ENCODE results near the gene NT5DC4.
"Not testable (repeated sequence)": the region's sequence is repeated elsewhere in the genome, so short reads cannot be mapped to it uniquely, and the experiment has no call there.

NT5DC4 gene

DNA sequence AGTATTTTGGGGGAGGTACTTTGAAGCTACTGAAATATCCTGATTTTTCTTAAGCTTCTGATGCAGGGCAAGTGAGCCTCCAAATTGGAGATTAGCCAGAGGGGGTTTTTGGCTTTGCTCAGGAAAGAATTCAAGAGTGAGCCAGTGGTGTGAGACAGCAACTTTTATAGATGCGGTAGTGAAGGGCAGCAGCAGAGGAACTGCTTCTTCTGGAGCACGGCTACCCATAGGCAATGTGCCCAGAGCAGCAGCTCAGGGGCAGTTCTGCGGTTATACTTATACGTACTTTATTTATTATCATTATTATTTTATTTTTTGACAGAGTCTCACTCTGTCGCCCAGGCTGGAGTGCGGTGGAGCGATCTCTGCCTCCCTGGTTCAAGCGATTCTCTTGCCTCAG, 19.8 kb upstream of the NT5DC4 start:
- DNase-seq, result no peak

DNA sequence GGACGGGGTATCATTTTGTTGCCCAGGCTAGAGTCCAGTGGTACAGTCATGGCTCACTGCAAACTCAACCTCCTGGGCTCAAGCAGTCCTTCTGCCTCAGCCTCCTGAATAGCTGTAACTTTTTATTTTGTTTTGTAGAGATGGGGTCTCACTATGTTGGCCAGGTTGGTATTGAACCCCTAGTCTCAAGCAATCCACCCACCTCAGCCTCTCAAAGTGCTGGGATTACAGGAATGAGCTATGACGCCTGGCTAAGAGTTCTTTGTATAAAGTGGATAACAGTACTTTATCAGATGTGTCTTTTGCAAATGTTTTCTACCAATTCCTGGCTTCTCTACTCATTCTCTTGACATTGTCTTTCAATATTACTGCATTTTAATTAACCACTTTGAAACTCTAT, 17.1 kb upstream of the NT5DC4 start:
- DNase-seq, result no peak

DNA sequence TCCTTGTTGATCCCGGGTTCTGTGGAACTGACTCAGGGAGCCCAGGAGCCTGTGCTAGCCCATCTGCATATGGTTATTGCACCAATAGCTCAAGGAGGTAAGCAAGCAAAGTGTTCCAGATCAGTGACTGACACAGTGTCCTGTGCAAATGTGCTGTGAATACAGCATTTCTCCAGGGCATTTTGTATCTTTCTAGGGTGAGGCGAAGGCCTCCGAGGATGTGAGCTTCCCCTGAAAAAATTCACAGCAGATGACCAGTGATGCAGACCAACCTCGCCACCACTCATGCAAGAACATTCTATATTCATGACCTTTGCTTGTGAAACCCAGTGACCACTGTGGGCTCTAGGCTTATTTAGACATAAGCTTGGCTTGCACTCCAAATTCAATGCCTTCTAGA, 15.2 kb upstream of the NT5DC4 start:
- no peak for DNase-seq

DNA sequence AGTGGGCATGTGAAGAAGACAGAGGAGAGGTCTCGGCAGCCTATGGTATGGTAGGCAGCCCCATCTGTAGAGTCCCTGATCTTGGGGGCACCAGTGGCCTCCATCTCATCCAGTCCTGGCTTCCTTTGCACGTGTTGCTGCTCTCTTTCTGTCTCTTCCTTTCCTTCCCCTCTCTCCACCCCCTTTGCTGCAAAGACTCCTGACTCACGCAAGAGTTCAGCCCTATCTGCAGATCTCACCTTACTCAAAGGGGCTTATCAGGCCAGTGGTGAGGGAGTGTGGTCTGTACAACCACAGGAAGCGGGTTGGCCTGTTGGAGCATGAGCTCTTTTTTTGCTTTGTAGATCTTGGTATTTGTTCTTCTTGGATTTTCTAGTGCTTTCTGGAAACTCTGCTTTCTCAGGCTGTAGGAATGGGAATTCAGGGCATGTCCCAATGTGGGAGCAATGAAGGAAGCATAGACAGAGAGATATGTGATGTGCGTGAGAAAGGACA, 14.6 kb upstream of the NT5DC4 start:
- peak; percentile 83 for DNase-seq

DNA sequence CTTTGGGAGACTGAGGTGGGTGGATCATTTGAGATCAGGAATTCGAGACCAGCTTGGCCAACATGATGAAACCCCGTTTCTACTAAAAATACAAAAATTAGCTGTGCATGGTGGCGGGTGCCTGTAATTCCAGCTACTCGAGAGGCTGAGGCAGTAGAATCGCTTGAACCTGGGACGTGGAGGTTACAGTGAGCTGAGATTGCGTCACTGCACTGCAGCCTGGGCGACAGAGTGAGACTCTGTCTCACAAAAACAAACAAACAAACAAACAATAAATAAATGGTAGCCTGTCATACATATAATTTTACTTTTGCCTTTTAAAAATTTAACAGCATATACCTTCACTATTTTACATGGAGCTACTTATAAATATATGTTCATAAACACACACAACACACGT, 13.9 kb upstream of the NT5DC4 start:
- peak; percentile 10 for DNase-seq

DNA sequence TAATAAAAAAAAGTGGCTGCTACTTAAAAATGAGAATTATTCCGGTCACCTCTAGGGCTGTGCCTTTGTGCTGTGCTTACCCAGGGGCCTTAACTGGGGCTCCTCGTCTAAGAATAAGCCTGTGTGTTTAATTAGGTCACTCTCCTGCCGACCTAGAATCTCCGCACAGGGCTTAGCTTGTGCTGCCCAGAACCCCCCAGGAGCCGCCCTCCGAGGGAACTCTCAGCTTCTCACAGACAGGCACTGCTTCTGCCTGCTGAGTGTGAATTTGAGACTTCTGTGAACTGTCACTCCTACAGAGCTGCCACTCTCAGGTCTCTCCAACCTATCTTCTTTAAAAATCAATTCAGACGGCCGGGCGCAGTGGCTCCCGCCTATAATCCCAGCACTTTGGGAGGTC, 11.9 kb upstream of the NT5DC4 start:
- DNase-seq, result peak; percentile 23

DNA sequence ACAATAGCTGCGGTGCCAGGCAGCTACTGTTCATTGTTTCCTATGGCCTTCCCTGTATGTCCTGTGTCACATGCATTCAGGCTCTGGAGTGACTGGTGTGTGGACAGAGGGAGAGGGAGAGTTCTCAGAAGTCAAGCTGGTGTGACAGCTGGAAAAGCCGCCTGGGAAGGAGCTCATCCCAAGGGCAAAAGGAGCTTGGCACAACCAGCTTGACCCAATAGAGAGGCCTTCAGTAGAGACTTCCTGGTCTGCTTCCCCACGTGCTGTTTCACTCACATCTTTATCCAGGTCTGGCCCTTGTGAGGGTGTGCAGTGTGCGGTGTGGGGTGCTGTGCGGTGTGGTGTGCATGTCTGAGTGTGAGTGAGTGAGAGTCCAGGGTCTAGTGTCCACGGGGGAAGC, 11.1 kb upstream of the NT5DC4 start:
- DNase-seq, result peak; percentile 16

DNA sequence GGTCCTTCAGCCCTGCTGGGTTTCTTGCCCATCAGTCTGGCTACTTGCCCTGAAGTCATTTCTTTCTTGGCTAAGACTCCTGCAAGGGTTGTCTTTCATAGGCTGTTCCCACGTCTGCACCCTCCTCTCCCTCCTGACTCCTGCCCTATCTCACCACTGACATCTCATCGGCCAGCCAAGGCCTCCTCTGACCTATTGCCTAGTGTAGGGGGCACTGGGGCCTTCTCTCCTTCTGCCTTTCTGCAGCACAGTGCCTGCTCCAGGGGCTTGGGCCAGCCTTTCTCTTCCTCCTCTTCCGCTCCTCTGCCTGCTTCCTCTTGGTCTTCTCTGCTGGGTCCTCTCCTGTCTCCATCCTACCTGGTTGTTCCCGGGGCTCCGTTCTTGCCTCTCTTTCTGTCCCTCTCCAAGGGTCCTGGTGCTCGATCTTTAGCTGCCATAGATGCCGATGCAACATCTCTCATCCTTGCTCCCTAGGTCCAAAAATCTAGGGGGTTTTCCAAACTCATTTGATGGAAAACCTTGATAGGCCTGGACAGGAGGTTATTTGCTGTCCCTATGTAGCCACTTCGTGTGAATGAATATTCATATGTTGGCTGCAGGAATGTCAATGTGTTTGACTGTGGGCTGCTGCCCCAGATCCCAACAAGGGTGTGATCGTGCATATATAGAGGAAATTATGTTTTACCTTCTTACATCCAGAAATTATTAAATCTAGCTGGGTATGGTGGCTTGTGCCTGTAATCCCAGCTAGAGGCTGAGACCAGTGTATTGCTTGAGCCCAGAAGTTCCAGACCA, 9.7 kb upstream of the NT5DC4 start:
- peak; percentile 17 for DNase-seq

DNA sequence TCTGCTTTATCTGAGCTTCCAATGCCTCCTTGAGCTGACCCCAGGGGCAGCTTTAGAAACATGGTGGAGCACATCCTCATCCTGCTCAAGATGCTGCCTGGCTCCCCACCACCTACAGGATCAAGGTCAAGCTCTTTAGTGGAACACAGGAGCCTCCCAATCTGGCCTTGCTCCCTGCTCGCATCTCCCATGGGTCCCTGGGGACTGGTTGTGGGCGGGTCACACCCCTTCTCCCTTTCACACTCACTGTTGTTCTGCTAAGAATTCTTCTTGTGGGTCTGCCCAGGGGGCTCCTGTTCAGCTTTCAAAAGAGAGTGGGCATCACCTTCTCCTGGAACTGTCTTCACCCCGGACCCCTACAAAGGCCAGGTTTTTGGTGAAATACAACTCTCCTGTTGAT, 8.4 kb upstream of the NT5DC4 start:
- DNase-seq, result peak; percentile 24

DNA sequence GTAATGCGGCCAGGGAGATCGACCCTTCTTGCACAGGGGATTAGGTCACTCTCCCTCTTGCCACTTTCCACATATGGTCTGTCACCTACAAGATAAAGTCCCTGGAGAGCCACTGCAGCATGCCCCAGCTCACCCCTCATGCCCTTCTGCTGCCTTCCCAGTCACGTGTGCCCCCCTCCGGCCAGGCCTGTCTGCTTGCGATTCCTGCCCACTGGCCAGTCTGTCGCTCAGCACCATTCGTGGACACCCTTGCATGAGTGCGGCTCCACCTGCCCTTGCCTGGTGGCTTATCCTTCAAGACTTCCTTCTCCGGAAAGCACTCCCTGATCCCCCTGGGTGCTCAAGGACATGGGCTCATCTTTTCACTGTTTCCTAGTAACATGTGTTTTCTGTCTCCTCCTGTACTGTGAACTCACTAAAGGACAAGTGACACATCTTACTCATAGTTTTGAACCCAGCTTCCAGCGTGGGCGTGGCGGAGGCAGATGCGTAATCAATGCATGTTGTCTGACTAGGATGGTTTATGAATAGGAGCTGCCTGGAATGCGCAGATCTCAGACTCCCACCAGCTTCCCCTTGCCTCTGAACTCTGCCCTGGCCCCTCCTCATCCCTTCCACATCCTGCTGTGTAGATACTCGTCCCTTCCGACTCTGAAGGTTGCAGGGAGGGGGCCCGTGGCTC, 7.8 kb upstream of the NT5DC4 start:
- DNase-seq, result peak; percentile 81

DNA sequence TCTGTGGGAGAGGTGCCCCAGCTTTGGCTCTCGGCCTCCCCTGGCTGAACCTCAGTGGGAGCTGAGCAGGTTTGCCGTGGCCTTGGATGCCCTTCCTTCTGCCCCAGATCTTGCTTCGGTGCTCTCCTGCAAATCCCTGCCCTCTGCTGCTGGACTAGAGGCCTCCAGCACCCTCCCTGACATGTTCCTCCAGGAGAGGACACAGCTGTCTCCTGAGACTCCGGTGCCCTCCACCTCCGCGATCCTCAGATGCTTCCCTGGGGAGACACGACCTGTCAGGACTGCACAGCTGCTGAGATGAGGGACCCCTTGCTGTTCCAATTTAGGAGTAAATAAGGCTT, 7.3 kb upstream of the NT5DC4 start:
- DNase-seq, result no peak

DNA sequence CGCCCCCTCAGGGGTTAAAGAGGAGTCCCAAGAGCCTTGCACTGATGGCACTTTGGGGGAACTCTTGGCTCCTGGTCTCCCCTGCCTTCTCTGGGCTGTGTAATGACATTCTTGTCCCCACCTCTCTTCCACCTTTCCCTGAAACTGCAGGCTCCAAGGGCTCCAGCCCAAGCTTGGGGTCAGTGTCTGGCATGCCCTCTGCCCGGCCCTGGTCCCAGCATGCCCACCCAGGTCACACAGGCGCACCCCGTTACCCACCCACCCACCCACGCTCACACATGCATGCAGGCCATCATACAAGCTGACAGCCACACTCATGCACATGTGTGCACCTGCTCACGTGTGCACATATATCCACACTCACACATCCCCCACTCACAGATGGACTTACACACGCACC, 6.9 kb upstream of the NT5DC4 start:
- peak; percentile 14 for DNase-seq

DNA sequence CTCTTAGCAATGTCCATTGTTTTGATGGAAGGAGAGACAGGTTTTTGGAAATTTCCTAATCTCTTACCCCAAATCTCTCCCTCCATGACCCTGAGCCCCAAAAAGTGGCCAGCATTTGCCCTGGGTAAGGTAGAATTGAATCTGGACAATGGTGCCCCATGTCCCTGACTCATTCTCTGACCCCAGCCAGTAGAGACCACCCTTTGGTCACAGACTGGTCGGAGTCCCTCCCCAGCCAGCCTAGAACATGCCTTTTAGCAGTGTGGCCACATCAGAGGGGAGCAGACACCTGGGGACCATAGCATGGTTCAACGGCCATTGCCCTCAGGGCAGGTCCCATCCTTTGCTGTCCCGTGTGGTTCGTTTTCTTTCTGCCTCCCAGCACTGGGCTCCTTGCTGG, 6.5 kb upstream of the NT5DC4 start:
- DNase-seq, result no peak

DNA sequence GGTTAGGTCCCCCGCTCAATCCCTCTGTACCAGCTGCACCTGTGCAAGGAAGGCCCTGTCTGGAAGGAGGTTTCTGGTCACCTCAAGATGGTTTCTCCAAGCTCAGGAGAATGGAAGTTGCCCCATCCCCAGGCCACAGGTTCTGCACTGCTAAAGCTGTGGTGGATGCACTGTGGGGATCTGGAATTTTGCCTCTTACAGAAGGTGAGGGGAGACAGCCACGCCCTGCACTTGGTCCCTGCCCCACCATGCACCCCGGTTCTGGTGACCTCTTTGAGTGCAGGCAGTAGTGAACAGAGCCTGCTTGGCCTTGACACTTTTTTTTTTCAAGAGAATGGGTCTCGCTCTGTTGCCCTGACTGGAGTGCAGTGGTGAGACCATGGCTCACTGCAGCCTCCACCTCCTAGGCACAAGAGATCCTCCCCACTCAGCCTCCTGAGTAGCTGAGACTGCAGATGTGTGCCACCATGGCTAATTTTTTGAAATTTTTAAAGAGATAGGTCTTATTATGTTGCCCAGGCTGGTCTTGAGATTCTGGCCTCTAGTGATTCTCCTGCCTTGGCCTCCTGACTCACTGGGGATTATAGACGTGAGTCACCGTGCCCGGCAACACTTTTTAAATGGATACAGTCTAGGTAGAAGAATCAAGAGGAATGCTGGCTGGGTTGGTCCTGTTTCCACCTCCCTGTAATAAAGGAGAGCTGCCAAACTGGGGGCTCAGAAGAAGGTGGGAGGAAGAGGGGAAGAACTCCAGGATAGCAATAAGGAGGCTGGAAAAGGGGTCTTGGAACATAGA, 5.8 kb upstream of the NT5DC4 start:
- peak; percentile 17 for DNase-seq

DNA sequence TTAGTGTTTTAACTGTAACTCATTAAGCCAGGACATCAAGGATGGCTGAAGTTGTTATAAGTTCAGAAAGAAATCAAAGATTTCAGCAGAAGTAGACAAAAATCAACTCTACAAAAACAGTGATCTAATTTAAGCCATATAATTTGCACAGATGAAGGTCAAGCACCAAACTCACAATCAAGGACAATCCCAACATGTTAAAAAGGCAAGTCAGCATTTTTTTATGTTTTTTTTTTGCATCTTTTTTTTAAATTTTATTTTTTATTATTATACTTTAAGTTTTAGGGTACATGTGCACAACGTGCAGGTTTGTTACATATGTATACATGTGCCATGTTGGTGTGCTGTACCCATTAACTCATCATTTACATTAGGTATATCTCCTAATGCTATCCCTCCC, 4.7 kb upstream of the NT5DC4 start:
- not testable (repeated sequence) for DNase-seq

DNA sequence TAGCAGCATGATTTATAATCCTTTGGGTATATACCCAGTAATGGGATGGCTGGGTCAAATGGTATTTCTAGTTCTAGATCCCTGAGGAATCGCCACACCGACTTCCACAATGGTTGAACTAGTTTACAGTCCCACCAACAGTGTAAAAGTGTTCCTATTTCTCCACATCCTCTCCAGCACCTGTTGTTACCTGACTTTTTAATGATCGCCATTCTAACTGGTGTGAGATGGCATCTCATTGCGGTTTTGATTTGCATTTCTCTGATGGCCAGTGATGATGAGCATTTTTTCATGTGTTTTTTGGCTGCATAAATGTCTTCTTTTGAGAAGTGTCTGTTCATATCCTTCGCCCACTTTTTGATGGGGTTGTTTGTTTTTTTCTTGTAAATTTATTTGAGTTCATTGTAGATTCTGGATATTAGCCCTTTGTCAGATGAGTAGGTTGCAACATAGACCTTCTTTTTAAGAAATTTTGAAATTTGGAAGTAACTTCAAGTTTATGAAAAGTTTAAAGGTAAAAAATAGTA, 3.9 kb upstream of the NT5DC4 start:
- not testable (repeated sequence) for DNase-seq

DNA sequence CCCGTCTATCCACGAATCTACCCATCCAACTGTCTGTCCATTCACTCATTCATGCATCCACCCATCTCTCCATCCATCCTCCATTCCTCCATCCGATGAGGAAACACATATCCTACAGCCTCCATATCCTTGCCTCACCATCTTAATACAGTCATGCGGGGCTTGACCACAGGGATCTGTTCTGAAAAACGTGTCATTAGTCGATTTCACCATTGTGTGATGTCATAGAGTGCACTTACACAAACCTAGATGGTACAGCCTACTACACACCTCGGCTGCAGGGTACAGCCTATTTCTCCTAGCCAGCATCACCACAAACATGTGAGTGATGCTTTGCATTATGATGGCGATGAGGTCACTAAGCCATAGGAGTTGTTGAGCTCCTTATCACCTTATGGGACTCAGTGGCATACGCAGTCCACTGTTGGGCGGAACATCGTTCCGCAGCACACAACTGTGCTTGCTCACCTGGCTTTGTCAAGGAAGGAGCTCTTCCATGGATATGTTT, 1.9 kb upstream of the NT5DC4 start:
- DNase-seq, result no peak

DNA sequence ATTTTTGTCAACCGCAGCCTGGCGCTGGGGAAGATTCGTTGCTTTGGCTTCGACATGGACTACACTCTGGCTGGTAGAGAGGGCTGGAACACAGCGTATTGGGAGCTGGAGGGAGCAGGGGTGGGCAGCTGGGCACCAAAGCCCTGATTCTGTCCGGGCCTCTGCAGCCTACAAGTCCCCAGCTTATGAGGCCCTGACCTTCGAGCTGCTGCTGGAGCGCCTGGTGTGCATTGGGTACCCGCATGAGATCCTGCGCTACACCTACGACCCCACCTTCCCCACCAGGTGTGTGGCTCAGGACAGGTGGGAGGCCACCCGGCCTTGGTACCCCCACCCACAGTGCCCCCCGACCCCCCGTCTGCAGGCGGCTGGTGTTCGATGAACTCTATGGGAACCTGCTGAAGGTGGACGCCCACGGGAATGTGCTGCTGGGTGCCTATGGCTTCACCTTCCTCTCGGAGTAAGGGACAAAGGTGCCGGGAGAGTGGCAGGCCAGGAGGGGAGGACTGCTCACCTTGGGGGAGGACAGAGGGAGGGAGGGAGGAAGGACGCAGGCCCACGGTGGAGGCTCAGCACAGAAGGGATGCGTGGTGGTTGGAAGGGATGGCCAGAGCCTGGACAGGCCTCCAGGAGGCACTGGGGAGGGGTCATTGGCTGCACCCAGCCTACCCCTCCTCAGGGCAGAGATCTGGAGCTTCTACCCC, 1.2 kb downstream of the NT5DC4 start:
- DNase-seq, result no peak

DNA sequence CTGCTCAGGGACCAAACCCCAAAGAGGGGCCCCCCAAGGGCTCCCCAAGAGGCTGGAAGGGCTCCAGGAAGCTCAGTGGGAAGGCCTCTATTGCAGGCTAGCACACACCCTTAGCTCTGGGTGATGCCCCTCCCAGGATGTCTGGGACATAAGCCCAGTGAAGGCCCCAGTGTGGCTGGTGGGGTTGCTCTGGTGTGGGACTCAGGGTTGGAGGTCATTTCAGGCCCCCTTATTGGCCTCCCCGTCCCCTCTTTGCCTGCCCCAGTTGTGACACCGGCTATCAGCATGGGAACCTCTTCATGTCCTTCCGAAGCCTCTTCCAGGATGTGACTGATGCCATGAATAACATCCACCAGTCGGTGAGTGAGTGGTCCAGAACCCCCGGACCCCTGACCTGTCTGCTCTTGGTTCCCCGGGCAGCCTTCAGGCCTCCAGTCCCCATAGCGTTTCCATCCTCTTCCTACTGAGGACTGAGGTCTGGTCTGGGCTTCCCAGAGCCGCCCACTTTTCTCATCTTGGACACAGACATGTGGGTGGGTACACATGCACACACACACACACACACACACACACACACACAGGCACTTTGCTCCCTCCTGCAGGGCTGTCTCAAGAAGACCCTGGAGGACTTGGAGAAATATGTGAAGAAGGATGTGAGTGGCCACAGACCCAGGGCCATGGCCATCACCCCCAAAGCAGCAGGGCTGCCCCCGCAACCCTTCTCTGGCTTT, 2.2 kb downstream of the NT5DC4 start:
- no peak for DNase-seq

DNA sequence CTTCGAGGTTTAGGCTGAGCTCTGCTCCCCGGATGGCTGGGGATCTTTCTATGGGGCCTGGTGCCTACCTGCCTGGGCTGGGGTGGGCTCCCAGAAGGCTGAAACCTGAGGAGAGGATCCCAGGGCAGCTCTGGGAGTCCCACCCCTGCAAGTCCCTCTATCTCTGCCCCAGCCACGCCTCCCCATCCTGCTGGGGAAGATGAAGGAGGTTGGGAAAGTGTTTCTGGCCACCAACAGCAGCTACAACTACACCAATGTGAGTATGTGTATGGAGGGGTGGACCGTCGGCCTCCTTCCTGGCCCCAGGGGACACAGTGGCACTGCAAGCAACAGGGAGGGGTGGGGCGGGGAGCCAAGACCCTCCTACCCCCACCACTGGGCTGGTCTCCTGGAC, 2.7 kb downstream of the NT5DC4 start:
- DNase-seq, result no peak

DNA sequence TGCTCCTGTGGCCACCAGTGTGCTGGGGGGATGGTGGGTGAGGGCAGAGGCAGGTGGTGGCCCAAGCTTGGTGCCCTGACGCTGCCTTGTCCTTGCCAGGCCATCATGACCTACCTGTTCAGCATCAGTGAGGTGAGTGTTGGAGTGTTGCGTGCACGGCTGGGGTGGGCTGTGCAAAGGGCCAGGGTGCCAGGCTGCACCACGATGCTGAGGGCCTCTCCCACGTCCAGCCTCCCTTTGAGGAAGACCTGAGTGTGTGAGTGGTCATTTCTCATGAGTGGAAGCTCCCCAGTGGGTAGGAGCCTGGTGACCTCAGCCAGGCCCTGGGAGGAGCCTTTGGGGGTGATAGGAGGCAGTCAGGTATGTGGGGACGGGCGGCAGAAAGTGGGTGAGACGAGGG, 3.2 kb downstream of the NT5DC4 start:
- no peak for DNase-seq
